GM21381 (cell line): ENCODE measurements around the gene FIGNL1.

Experiments used
- ATAC-seq: cut with Tn5 transposase; IDR thresholded peaks from one replicate; pipeline ENCODE4 v1.9.1; 2021; ENCODE audit warnings: mild to moderate bottlenecking, moderate library complexity; ENCODE audit not compliant: unreplicated experiment

The FIGNL1 gene, protein sequence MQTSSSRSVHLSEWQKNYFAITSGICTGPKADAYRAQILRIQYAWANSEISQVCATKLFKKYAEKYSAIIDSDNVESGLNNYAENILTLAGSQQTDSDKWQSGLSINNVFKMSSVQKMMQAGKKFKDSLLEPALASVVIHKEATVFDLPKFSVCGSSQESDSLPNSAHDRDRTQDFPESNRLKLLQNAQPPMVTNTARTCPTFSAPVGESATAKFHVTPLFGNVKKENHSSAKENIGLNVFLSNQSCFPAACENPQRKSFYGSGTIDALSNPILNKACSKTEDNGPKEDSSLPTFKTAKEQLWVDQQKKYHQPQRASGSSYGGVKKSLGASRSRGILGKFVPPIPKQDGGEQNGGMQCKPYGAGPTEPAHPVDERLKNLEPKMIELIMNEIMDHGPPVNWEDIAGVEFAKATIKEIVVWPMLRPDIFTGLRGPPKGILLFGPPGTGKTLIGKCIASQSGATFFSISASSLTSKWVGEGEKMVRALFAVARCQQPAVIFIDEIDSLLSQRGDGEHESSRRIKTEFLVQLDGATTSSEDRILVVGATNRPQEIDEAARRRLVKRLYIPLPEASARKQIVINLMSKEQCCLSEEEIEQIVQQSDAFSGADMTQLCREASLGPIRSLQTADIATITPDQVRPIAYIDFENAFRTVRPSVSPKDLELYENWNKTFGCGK

DNA sequence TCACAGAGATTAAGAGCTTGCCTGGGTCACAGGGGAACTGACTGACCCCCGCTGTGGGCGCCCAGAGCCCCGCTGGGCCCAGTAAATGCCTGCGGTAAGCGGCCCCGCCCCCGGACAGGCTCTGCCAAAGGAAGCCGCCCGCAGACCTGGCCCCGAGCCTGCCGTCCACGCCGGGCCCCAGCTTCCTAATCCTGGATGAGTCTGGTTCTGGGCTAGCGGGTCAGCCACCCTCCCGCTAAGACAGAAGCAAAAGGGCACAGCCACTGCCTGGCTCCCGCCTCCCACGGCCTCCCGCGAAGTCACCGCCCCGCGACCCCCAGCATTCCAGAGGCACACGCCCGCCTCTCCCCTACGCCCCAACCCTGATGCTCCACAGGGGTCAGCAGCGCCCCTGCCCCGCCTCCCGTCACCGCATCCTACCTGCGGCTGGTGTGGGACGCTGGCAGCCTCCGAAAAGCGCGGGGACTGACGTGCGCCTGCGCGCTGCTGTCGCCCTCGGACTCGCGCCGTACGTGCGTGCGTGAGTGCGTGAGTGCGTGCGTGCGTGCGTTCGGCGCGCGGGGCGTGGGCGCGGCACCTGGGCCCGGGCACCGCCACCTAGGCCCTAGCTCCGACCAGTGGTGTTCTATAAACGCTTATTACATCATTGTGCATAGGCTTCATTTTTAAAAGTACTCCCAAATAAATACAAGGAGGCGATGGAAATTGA lies at the start of gene FIGNL1:
FIGNL1 (minus strand) TSS at position 470 of the 709 bp plus-strand sequence. CDS start 3,063 bp downstream, outside the sequence.
- ATAC-seq, result peak; percentile 87

DNA sequence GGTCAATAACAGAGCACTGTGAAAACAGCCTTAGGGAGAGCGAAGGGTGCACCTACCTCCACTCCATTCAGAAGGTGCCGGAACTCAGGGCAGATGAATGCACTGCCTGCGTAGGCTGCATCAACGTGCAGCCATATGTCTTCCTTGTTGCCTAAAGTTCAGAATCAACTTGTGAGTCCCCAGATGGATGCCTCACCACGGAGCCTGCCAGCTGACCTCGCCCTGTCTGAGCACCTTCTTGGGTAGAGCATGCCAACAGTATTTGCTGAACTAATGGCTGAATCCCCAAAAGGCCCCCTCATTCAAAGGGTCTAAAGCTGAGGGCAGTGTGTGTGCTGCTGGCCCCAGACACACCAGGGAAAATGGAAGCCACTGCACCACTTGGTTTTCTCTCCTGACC lies 48.9 kb upstream of the FIGNL1 start:
- no peak for ATAC-seq

DNA sequence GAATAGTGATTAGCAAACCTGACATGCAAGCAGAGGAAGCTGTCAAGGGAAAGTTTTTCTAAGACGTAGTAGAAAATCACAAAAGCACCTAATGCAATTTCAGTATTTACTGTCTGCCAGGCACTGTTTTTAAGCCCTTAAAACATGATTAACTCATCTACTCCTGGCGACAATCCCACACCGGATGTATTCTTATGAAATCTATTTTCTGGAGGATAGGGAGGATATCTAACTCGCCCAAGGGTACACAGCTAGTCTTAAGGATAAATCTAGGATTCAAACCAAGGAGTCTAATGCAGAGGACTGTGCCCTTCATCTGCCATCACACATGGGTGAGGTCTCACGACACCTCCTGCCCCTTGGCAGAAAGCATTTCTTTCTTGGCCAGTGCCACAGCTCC lies 47.8 kb upstream of the FIGNL1 start:
- no peak for ATAC-seq

DNA sequence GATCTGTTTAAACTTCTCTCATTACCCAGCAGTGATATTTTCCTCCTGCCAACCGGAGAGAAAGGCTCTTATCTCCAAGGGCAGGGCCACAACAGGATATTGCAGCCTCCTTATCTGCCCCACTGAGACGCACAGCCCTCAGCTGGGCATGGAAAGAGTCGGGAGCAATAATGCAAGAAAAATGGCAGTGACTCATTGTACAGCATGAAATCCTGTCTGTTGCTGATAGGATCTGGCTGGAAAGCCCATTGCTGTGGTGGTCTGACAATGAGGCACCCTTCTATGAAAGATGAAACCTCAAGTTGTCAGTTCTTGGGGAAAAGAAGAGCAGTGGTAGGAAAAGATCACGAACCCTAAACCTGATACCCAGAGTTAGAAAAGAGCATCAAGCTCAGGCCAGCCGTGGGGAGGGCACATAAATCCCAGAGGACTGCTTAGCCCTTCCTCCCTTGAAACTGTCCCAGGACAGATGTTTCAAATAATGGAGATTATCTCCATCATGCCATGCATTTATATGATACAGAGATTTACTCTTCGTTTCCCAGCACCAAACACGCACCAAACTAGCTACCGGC lies 47.0 kb upstream of the FIGNL1 start:
- no peak for ATAC-seq

DNA sequence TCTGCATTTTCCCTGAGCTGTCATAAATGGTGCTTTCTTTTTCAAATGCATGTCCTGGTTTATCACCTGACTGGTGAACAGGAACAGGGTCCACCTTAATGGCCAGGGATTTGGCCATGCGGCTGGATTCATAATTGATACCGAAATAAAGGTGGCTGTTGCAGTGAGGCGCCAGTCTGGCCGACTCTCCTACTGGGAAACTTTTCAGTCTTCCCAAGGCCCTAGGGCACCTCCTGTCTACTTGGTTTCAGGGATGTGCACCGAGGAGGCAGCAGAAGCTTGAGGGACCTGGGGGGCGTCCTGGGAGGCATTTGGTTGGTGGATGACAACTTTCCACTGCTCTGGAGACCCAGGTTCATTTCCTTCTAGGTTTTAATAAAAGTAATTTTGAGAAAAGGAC lies 46.4 kb upstream of the FIGNL1 start:
- ATAC-seq, result no peak

DNA sequence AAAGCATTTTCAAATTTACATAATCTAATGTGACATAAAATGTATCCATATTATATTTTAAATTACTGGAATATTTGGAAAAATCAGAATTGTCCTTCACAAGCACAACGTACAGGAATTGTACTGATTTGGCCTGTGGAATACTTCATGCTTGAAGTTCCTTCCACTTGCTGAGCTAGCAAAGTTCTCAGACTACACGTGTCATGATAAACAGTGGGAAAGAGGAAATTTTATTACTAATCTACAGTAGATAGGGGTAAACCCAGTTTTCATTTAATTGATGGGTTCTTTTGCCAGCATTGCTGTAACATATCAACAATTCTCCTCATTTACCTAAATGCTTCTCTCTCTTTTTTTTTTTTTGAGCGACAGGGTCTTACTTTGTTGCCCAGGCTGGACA lies 45.6 kb upstream of the FIGNL1 start:
- ATAC-seq, result no peak

DNA sequence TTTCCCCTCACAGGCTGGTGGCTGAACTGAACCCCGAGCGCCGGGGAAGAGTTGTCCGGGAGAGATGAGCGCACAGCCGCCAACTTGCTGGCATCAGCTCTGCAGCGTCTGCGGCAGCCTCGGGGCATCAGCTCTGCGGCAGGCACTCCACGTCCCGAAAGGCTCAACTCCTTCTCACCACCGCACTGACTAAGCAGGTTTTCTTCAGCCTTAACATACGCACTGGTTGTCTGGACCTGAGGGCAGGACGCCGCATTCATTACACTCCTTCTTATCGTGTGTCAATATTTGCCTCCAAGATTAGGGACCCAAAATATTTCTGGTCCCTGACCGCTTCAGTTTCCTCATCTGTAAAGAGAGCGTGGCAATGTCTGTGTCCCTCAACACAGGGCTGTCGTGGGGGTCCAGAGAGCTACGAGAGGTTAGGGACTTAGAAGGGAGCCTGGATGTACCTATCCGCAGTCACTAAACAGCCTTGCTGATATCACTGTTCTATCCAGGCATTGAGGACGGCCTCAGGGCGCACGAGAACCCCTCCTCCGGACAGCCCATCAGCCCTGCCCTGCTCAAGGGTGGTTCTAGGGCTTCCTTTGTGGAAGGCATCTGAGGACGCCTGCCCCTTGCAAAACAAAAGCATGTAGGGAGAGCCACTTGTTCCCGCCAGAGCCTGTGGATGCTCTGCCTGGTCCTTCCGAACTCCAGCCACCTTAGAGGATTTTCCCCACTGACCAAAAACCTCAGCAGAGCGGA lies 42.8 kb upstream of the FIGNL1 start:
- no peak for ATAC-seq

DNA sequence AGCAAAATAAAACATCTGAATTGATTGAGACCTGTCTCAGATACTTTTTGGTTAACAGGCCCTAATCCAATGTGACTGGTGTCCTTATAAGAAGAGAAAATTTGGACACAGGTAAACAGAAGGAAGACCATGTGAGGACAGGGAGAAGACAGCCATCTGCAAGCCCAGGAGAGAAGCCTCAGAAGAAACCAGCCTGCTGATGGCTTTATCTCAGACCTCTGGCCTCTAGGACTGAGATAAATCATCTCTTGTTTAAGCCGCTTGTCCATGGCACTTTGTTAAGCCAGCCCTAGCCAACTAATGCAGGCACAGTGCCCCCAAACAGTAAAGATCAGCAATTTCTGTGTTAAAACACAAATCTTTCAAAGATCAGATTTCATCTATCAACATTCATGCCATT lies 41.8 kb upstream of the FIGNL1 start:
- ATAC-seq, result no peak

DNA sequence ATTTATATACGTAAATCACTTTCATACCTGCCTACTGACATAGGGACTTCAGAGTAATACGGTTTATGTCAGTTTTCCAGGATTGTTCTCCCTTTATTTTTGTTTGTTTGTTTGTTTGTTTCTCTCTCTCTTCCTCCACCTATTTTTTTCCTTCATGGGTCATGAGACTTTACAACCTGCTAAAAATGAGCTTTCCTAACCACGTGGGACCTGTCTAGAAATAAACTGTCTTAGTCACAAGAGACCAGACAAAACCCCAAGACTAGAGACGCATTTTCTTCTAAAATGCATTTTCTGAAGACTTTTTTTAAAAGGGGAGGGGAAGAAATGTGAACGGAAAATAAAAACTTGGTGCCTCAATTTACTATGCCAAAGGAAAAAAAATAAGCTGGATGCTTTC lies 41.1 kb upstream of the FIGNL1 start:
- ATAC-seq, result no peak

DNA sequence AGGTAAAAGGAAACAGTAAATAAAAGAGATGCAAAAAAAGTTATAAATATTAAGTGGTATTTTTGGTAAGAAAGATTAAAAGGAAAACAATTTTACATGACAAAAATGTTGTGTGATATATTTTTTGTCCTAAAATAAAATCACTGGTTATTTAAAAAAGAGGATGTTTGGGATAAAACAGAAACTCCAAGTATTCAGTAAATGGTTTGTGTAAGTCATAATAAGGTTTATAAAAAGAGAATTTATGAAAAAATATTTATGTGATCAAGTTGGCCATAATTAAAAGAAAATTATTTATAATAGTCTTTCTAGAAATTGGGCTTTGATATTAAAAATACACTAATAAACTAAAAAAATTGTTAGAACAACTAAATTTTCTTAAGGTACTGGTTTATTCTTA lies 38.2 kb upstream of the FIGNL1 start:
- no peak for ATAC-seq

DNA sequence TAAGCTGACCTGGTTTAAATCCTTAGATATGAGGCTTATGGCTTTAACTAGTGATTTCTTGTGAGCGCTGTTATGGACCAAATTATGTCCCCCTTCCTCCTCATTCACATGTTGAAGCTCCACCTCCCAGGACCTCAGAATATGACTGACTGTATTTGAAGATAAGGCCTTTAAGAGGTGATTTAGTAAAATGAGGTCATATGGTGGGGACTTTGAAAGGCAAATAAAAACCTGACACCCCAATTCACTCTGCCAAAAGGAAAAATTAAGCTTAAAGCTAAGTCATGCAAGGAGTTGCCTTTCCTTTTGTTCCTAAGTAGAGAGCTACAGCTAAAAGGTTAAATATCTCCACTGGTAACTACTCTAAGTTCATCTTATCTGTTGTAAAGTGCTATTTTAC lies 36.4 kb upstream of the FIGNL1 start:
- ATAC-seq, result no peak

DNA sequence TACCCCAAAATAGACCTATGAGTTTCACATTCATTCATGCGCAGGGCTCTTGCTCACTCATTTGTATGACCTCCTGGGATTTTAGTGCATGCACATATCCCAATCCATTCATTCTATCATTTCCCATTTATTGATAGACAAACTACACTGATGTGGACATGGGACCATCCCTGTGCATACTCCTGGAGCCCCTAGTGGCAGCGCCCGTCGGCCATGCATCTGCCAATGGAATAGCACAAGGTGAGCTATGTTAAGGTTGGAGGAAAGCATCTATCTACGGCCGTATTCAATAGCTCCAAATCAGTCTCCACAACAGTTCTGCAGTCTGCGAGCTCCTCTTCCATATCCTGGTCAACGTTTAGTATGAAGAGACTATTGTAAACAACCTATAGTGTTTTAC lies 31.7 kb upstream of the FIGNL1 start:
- ATAC-seq, result no peak

DNA sequence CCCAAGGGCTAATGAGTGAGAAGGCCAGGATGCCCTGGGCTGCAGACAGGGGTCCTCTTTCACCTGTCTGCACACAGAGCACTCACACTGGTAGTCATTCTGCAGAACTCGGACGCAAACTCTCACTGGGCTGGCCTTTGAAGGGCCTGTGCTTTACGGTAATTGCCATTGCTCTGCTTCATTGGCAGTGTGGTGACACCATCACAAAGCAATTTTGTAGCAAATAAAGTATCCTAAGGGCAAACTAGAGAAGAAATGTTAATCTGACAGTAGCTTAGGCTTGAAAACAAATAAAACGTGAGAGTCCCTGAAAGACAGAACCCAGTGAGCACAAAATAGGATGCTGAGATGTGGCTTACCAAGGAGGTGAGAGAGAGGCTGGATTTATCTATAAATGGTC lies 30.6 kb upstream of the FIGNL1 start:
- no peak for ATAC-seq

DNA sequence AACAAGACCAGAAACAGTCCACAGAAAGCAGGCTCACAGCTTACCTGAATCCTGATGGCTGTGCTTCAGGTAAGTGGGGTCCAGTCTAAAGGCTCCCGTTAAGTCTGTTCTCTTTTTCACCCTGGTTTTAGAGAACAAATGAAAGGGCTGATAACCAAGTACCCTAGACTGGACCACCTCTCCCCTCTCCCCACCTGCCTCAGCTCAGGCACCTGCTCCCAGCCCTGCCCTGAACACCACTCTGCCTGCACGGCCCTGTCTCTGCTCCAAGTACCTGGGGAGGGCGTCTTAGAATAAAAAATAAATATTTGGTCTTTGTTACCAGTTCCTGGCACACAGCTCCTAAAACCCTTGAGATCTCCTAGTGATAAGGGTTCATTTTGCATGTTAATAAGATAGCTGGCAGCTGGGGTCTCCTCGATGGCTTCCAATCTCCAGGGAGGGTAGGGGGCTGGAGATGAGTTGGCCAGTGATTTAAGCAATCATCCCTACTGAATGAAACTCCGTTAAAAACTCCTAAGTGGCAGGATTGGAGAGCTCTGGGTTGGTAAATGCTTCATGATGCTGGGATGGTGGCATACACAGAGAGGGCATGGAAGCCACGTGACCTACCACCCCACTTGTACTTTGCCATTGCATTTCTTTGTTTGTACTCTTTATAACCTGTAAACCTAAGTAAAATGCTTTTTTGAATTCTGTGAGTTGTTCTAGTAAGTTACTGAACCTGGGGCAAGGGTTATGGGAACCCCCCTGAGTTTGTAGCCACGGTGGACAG lies 29.8 kb upstream of the FIGNL1 start:
- no peak for ATAC-seq

DNA sequence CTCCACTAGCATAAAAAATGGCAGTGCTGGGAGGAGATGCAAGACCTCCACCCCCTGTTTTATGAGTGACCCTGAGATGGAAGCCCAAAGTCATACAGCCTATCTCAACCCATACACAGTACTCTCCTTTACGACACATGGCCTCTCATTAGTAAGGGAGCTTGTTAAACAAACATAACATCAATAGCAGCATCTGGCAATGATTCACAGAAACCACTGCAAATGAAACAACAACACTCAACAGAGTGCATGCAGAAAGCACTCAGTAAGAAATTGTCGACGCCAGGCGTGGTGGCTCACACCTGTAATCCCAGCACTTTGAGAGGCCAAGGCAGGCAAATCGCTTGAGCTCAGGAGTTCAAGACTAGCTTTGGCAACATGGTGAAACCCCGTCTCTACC lies 27.5 kb upstream of the FIGNL1 start:
- ATAC-seq, result no peak

DNA sequence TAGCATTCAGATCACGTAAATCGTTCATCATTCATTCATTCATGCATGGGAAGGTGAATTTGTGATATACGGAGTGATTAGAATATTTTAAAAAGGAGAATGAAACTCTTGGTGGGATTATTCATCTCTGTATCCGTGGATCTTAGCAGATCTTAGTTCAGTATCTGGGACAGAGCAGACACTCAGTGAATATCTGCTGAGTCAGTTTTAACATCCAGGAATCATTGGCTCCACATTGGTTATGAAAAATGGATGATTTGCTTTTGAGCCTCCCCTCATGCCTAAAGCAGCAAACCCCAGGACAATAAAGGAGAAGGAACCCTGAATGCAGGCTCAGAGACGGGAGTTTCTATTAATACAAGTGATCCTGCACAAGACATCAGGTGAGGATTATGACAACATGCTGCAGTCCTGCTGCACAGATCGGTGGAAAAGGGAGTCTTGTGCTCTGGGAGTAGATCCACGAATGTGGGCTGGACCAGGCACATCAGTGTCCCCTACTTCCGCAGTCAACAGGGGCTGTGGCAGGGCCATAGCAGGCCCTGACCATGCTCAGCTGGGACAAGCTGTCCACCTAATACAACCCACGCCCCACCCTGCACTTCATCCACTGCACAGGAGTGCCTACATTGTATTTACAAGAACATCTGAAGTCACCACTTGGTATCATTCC lies 26.9 kb upstream of the FIGNL1 start:
- ATAC-seq, result no peak

DNA sequence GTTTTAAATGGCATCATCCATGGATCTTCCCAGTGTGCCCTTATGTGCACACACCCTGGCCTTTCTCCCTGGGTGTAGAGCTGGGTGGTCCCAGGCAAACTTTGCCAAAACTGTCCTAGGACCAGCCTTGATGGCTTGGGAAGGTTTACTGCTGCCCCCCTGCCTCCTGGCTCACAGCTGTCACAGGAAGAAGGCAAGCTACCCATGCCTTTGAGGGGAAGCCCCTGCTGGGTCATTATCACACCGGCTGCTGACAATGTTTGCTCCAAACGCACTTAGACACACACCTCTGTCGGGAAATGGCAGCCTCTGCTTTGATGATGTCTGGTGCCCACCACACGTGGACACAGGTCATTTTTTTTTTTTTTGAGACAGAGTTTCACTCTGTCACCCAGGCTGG lies 25.2 kb upstream of the FIGNL1 start:
- no peak for ATAC-seq

DNA sequence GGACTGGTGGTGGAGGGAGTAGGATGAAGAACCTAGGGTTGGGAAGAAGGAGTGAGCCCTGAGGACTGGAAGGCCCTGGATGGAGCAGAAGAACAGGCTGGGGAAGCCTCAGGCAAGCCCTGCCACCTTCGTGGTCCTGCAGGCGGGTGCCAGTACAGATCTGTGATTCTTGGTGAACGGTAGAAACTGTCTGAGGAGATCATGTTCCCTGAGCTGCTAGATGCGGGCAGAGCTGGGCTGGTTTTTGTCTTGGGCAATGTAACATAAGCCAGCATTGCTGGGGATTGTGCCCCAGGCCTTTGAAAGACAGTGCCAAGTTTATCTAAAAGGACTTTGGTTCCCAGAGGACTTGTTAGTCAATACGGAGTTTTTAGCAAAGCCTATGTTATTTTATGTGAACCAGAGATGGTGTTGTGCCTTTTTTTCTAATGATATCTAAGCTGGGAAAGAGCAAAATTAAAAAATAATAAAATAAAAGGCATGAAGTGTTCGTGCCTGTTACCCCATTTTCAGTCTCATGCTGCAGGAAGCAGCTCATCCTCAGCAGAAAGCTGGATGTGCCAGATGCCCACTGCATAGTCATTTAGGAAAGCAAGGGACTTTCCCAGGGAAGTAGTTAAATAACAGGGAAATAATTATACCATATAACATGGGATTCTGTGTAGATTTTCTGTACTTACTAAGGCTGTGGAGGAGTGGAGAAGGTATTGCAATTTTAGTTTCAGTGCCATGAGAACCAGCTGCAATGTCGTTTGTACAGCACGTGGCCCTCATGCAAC lies 24.4 kb upstream of the FIGNL1 start:
- ATAC-seq, result no peak

DNA sequence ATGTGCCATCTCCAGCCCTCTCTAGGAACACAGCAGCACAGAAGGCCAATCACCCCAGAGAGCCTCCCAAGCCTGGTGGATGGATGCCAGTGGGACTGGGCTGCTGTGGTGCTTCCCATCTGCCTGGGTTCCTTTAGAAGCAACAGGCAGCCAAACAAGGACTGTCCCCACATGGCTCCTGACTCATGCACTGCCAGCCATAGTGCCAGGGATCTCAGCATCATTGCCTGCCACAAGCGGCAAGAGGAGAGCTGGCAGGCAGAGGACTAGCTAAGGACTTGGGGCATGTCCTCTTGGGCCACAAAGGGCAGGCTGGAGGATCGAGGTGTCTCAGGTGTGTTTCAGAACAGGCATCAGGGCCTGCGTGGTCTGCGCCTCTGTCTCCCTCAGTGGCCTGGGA lies 23.4 kb upstream of the FIGNL1 start:
- ATAC-seq, result no peak
